ENCODE measurements around the gene CTNNA1.
"Not testable (repeated sequence)": the region's sequence is repeated elsewhere in the genome, so short reads cannot be mapped to it uniquely, and the experiment has no call there.

CTNNA1 gene

DNA sequence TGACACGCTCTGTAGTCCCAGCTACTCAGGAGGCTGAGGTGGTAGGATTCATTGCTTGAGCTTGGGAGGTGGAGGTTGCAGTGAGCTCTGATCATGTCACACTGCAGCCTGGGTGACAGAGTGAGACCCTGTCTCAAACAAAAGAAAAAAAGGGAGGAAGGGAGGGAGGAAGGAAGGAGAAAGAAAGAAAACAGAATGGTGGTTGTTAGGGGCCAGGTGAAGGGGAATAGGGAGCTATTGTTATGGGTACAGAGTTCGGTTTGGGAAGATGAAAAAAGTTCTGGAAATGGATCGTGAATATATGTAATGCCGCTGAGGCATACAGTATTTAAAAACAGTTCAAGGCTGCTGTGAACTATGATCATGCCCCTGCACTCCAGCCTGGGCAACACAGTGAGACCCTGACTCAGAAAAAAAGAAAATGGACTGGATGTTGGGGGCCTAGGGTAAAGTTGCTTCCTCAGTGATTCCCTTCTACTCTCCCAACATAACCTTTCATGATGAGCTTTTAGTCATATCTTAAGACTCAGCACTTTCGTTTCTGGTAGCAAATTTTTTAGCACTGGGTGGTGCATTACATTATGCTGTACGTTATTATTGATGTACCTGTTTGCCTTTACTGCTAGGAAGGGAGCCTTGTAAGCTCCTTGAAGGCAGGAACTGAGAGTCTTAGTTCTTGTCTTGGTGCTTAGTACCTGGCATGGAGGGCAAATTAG is 4.0 kb downstream of the CTNNA1 start:
- no peak for DNase-seq (ENCODE audit: low read depth)

DNA sequence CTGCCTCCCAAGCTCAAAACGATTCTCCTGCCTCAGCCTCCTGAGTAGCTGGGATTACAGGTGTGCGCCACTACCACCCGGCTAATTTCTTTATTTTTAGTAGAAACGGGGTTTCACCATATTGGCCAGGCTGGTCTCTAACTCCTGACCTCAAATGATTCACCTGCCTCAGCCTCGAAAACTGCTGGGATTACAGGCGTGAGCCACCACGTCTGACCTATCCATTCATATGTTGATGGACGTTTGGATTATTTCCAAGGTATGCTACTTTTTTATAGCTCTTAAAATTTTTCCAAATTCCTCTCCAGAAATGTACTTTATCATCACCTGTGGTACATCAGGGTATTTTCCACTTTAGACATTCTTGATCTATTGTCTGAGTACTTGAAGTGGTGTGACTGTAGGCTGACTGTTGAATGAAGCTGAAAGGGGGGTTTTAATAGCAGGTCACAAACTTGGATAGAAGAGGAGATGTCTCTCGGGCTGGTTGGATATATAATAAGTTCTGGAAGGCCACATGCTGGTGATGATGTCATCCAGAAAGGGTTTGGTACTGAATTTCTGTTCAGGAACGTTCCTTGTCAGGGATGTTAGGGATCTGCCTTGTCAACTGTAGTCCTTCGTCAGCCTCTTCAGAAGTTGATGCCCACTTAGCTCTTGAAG is 7.4 kb downstream of the CTNNA1 start:
- DNase-seq (ENCODE audit: low read depth), result peak; percentile 42

GRCh38 chr5:138761115-138761514 is 7.9 kb downstream of the CTNNA1 start:
- peak; percentile 31 for DNase-seq (ENCODE audit: low read depth)

DNA sequence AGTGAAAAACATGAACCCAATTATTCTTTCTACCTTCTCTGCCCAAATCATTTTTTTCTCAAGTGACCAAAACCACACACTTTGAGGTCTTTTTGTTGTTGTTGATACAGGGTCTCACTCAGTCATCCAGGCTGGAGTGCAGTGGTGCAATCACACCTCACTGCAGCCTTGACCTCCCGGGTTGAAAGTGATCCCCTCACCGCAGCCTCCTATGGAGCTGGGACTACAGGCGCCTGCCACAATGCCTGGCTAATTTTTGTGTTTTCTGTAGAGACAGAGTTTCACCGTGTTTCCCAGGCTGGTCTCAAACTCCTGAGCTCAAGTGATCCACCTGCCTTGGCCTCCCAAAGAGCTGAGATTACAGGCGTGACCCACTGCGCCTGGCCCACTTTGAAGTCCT is 8.4 kb downstream of the CTNNA1 start:
- DNase-seq (ENCODE audit: low read depth), result peak; percentile 16

DNA sequence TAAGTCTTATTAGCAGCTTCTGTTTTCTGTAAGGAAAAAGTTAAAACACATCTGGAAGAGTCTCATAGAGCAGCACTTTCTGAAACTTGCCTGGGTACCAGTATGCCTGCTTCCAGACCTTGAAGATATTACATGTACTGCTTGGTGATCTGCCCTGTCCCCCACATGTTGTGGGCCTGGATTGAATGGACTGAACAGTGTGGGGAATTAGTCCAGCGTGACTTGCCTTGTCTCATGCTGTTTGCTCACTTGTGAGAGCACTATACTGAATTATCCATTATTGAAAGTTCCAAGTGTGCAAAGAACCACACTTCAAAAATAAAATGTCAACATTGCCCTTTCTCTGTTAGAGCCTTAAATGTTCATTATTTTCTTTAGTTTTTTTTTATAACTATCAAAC is 8.9 kb downstream of the CTNNA1 start:
- DNase-seq (ENCODE audit: low read depth), result no peak

DNA sequence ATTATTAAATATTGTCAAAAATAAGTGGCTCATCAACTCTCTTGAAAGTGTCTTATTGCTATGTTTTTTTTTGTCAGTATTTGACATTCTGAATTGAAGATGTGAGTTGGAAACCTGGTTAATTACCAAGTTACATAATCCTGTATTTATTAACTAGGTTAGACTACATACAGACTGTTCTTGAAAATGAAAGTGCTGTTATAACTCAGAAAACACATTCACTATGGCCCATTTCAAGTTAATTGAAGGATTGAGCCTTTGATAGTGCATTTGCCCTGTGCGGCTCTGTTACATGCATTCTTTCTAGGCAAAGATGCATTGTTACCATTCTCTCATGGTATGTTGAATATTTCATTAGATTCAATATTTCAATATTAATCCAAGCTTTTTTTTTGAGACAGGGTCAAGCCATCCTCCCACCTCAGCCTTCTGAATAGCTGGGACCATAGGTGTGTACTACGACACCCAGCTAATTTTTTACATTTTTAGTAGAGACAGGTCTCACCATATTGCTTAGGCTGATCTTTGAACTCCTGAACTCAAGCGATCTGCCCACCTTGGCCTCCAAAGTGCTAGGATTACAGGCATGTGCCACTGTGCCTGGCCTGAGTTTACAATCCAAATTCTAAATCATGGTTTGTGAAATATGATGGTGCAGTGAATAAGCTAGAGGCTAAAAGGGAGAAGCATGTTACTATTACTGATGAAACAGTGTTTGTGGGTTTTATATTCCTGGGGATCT is 10.0 kb downstream of the CTNNA1 start:
- DNase-seq (ENCODE audit: low read depth), result no peak

DNA sequence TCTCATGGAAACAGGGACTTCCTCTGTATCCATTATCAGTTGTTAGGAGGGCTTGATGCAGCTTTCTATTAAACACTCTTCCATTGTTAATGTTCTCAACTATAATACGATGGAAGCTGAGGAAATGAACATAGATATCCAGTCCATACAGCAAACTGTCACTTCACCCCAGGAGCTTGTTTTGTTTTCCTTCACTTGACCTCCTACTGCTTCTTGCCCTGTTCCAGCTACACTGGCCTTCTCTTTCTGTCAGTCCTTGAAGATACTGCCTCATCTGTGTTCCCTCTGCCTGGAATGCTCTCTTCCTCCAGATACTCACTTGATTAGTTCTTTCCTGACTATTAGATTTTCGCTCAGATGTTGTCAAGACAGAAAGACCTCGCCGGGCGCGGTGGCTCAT is 17.1 kb downstream of the CTNNA1 start:
- DNase-seq (ENCODE audit: low read depth), result no peak

DNA sequence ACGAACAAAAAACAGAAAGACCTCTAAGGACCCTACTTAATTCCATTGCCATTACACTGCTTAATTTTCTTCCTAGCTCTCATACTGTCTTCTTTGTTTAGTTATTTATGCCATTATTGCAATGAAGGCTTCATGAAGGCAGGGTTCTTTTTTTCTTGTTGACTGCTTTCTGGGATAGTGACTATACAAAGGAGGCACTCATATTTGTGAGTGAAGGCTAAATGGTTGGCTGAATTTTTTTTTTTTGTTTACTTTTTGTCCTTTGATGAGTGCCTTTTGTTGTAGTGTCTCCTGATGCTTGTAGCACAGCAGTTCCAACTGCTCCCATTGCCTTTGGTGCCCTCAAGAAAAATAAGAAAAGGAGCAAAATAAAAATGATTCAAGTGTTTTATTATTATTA is 17.8 kb downstream of the CTNNA1 start:
- DNase-seq (ENCODE audit: low read depth), result no peak

- DNase-seq (ENCODE audit: low read depth), result no peak
Measured at GRCh38 chr5:138772986-138773594, 19.9 kb downstream of the CTNNA1 start.

DNA sequence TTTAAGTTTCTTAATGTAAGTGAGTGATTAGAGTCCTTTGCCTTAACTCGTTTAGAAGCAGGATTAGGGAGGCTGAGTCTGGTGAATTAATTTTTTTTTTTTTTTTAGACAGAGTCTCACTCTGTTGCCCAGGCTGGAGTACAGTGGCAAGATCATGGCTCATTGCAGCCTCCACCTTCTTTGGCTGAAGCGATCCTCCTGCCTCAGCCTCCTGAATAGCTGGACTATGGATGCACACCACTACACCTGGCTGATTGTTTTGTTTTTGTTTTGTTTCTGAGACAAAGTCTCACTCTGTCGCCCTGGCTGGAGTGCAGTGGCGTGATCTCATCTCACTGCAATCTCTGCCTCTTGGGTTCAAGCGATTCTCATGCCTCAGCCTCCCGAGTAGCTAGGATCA is 20.4 kb downstream of the CTNNA1 start:
- not testable (repeated sequence) for DNase-seq (ENCODE audit: low read depth)

DNA sequence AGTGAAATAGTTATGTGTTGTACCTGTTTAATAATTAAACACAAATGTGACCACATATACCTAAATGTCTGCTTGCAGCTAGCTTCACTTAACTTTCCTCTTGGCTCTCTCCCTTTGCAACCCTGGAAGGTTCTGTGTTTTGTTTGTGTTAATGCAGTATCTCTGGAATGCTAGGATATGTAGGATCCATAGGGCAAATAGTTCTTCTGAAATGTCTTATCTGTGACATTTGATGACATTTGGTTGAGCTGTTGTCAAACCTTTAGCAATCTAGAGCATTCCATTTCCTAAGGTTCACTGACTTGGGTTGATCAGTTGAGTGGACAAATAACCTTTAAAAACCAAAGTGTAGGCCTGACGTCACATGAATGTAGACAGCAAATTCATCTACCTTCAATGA is 21.8 kb downstream of the CTNNA1 start:
- no peak for DNase-seq (ENCODE audit: low read depth)

DNA sequence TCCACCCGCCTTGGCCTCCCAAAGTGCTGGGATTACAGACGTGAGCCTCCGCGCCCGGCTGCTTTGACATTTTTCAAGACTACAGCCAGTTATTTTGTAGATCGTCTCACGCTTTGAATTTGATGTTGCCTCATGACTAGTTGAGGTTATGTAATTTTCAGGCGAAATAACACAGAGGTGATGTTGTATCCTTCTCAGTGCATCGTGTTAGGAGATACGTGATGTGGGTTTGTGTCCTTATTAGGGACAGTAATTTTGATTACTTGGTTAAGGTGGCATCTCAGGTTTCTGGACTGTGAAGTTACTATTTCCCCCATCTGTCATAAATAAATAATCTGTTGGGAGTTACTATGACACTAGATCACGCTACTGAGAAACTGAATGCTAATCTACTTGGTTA is 25.0 kb downstream of the CTNNA1 start:
- no peak for DNase-seq (ENCODE audit: low read depth)

DNA sequence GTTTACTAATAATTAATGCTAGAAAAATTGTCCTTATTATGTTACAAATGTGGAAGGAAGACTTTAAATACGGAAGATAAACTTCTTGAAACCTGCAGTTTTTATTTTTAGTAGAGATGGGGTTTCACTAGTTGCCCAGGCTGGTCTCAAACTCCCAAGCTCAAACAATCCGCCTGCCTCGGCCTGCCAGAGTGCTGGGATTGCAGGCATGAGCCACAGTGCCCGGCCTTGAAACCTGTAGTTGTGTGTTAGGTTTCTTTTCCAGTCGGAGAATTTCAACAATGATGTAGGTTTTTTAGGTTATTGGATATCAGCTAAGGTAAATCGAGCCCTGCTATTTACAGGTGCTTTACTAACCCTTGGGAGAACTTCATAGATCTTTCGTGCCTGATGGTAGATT is 30.8 kb downstream of the CTNNA1 start:
- DNase-seq (ENCODE audit: low read depth), result no peak

DNA sequence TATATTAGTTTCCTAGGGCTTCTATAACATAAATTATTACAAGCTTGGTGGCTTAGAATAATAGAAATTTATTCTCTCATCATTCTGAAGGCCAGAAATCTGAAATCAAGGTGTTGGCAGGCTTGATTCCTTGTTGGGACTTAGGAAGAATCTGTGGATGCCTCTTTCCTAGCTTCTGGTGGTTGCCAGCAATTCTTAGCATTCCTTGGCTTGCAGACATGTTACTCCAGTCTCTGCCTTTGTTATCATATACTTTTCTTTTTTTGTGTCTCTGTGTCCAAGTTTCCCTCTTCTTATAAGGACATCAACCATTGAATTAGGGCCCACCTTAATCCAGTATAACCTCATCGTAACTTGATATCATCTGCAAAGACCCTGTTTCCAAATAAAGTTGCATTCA is 31.4 kb downstream of the CTNNA1 start:
- peak; percentile 29 for DNase-seq (ENCODE audit: low read depth)

- peak; percentile 43 for DNase-seq (ENCODE audit: low read depth)
Measured at GRCh38 chr5:138789771-138790242, 36.6 kb downstream of the CTNNA1 start.

DNA sequence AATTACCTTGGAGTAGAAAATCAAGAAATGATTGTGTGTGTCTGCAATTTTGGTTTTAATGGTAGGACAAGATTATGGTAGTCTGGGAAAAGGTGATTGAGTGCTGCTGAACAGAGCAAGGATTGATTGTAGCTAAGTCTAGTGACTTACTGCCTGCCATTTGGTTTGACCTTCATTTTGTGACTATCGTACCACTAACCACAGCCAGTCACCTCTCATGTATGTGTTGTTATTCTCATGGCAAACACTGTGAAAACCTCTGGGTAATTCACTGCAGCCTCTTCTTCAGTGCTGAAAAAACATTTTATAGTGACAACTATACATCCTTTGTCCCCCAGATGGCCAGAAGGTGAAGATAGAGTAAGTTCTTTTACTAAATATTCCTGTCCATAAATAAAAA is 37.5 kb downstream of the CTNNA1 start:
- peak; percentile 48 for DNase-seq (ENCODE audit: low read depth)

- DNase-seq (ENCODE audit: low read depth), result no peak
Measured at GRCh38 chr5:138792195-138792790, 39.1 kb downstream of the CTNNA1 start.

- peak; percentile 40 for DNase-seq (ENCODE audit: low read depth)
Measured at GRCh38 chr5:138793575-138793974, 40.4 kb downstream of the CTNNA1 start.

GRCh38 chr5:138803285-138803684 is 50.1 kb downstream of the CTNNA1 start:
- DNase-seq (ENCODE audit: low read depth), result no peak

- no peak for DNase-seq (ENCODE audit: low read depth)
Measured at GRCh38 chr5:138803935-138804334, 50.7 kb downstream of the CTNNA1 start.

- DNase-seq (ENCODE audit: low read depth), result no peak
Measured at GRCh38 chr5:138805096-138805495, 51.9 kb downstream of the CTNNA1 start.

DNA sequence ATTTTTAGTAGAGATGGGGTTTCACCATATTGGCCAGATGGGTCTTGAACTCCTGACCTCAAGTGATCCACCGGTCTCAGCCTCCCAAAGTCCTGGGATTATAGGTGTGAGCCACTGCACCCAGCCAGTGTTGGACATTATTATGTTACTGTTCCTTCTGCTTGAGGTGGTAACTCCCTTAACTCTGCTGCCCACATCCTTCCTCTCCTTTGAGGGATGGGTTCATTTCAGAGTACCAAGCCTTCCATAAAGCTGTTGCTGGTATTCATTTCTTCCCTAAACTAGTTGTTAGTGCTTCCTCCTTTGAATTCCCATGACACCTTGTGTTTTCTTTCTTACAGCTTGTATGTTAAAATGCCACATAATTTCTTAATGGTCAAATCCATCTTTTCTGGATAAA is 54.0 kb downstream of the CTNNA1 start:
- DNase-seq (ENCODE audit: low read depth), result no peak
